GM19351 (cell line): ENCODE measurements around the gene PRICKLE3.
"Not testable (repeated sequence)": the region's sequence is repeated elsewhere in the genome, so short reads cannot be mapped to it uniquely, and the experiment has no call there.

ENCODE experiments used
- ATAC-seq: cut with Tn5 transposase; IDR thresholded peaks from one replicate; pipeline ENCODE4 v1.9.1; 2021; ENCODE audit warnings: mild to moderate bottlenecking, moderate library complexity; ENCODE audit not compliant: unreplicated experiment

The PRICKLE3 gene

DNA sequence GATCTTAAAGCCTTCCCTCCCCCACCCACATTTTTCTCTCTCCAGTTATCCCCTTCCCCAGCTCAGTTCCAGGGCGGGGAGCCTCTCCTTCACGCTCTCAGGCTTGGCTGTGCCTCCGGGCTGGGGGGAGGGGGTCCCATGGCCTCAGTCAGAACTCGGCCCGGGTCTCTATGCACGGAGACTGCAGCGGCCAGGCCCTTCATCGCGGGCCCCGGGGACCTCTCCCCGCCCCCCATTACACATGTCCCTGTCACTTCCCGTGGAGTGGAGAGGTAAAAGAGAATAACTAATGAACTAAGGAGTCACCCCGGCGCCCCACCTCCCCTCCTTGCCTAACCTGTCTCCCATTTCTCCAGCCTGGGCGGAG, 838 bp upstream of the PRICKLE3 start:
- ATAC-seq, result no peak

DNA sequence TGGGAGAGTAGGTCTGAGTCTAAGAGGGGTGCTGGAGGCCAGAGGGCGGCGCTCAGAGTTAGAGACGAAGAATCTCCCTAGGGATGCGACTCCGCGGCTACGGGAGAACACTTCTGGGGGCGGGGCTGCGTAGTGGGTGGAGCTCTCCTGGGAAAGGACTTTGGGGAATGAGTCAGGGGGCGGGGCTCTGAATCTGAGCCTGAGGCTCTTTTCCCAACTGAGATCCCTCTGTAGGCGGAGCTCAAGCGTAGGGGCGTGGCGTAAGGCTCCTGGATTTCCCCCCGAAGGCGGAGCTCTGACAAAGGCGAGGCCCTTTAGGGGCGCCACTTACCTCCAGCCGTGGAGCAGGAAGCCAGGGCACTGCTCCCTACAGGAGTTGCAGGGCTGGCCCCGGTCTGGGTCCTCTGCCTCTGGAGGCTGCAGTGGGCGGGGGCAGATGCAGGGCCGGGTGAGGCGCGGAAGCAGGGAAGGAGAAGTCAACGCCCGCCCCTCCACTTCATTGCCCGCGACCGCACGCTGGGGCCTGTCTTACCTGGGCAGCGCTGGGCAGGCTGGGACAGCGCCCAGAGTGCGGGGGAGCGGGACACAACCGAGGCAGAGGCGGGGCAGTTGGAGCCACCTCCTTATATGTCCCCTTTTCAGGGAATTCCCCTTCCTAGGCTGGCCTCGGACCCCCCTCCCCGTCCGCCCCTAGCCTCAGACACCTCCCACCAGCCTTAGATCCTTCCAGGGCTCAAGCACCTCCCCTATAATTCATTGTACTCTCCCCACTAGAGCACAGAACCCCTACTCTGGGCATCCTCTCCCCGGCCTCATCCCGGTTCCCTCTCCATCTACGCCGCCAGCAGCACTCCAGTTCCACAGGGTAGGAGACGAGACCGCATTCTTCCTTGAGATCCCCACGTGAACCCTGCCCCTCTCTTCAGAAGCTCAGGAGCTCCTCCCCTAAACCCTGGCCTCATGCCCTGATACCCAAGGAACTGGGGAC, 1.6 kb downstream of the PRICKLE3 start:
- ATAC-seq, result peak; percentile 41

GRCh38 chrX:49183701-49184281, 2.4 kb downstream of the PRICKLE3 start:
- no peak for ATAC-seq

GRCh38 chrX:49179358-49179757, 6.8 kb downstream of the PRICKLE3 start:
- no peak for ATAC-seq

DNA sequence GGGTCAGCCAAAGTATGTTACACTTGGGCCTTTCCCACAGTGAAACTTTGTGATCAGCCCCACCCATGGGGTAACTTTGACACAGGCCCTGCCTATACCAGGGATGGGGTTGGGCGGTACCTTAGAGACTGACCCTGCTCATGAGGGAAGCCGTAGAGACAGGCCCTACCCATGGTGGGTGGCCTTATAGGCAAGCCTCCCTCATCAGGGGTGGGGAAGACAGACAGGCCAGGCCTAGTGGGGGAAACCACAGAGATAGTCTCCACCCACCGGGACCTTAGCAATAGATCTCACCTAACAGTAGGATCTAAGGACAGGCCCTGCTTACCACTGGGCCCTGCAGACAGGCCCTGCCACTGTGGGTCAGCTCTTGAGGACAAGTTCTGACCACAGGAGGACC, 7.6 kb downstream of the PRICKLE3 start:
- no peak for ATAC-seq

DNA sequence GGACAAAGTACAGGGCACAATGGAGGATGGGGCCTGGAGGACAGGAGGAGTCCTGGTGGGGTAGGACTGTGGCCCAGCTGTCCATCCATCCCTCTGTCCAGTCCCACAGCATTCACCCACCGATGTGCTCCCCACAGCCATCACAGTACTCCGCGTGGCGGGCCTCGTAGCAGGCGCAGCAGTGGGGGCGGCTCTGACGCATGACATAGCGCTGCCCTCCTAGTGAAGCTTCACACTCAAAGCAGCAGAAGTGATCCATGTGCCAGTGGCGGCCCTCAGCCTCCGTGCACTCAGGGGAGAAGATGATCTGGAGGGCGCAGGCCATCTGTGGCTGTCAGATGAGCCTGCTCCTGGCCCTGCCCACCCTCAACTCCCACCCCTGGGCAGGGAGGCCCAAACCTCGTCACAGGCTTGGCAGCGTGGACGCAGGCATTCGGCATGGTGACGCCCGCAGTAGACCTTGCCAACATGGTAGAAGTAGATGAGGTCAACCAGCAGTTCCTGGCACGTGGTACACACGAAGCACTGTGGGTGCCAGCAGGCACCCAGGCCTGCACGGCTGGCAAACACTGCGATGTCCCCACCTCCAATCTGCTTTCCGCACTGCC, 8.2 kb downstream of the PRICKLE3 start:
- ATAC-seq, result no peak

DNA sequence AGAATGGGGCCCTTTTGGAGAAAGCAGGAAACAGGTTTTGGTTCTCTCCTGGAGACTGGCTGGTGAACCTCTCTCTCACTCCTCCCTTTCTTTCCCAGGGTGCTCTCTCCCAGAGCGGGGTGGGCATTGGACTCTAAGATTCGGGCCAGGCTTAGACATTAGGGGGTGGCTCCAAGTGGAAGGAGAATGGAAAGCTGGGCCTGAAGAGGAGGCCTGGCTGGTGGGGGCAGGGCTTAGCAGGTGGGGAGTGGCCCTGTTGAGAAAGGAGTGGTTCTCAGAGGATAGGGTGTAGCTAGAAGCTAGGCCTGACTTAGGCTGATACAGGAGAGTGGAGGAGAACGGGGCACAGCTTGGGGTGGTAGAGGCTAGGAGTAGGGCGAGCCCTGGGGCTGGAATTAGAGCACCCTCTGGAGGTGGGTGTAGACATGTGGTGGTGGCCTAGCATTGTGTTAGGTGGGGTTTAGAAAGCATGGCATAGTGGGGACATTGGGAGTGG, 8.8 kb downstream of the PRICKLE3 start:
- ATAC-seq, result no peak

GRCh38 chrX:49176421-49177326, 9.5 kb downstream of the PRICKLE3 start:
- no peak for ATAC-seq

- no peak for ATAC-seq
Observed at GRCh38 chrX:49175435-49176274, 10.5 kb downstream of the PRICKLE3 start.

- no peak for ATAC-seq
Observed at GRCh38 chrX:49174723-49175122, 11.4 kb downstream of the PRICKLE3 start.

GRCh38 chrX:49173544-49173943, 12.6 kb downstream of the PRICKLE3 start:
- ATAC-seq, result not testable (repeated sequence)

- ATAC-seq, result peak; percentile 73
Observed at GRCh38 chrX:49172280-49172780, 13.8 kb downstream of the PRICKLE3 start.

GRCh38 chrX:49171752-49172279, 14.4 kb downstream of the PRICKLE3 start, which contains the start of gene PLP2:
TSS of gene PLP2 (plus strand) at chrX:49171898. CDS start at chrX:49172001, 103 bp downstream.
- ATAC-seq, result peak; percentile 37

DNA sequence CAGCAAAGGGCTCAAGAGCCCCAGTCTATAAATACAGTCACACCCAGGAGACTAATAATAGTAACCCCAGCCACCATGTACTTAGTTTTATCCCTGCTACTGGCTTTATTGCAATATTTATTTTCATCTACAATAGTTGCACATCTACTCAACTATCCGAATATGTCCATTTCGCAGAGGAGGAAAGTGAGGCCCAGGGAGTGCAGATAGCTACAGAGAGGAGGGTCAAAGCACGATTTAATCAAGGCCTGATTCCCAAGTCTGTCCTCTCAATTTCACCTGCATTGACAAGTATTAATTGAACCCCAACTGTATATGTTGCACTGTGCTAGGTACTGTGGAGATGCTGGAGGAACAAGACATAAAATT, 18.4 kb downstream of the PRICKLE3 start:
- ATAC-seq, result no peak

GRCh38 chrX:49166914-49167739, 19.0 kb downstream of the PRICKLE3 start:
- no peak for ATAC-seq

DNA sequence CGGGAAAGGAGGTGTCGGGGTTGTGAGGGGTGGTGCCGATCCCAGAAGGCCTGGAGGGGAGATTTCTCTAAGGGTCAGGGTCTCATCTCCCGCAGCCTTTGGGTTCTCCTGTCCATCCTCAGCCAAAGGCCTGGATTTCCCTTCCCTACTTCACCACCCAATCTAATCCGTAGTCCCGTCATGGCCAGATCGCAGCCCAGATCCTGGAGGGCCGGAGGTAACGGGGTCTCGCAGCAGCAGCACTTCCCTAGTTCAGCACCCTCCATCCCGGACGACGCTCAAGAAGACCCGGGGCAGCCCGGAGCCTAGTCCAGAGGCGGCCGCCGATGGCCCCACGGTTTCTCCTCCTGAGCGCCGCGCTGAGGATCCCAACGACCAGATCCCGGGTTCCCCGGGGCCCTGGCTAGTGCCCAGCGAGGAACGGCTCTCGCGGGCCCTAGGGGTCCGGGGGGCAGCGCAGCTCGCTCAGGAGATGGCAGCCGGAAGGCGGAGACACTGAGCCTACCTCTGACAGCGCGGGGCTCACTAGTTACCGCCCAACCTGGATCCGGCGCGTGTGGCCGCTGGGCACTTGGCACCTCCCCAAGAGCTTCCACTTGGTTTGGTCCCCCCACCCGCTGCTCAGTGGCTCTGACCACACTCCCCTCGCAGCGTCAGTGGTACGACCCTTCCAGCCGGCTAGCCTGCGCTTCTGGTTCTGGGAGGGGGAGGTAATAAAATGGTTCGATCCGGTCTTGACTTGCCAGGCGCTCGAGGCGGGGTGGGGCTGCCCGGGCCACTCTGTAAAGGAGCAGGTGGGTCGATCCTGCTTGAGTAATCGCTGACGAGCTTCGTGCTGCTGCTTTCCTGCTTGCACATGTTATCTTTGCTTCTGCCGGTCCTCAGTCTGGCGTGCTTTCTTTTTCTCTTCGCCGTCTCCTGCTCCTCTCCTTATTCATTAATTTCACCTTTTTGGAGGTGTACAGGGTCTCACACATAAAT, 20.0 kb downstream of the PRICKLE3 start:
- no peak for ATAC-seq
